Vagina (tissue), 2 donors: Measurements from ENCODE around the gene FCN1. TPM values are rescaled to one million over a fixed set of nuclear protein-coding genes. Genes with fewer than 3 reads are reported as not detected.

Experiments used
- DNase-seq, 2 donors: peaks; one replicate each; pipeline ENCODE4 v3.0.0-alpha.2; 2017; ENCODE audit errors: extremely low spot score in 2 of 2
- H3K27ac ChIP-seq: fragments of 200-600 bp; sonication (generic); one replicate; pipeline ENCODE4 v1.5.1; 2019
- H3K27me3 ChIP-seq: fragments of 200-600 bp; sonication (generic); one replicate; pipeline ENCODE4 v1.5.1; 2019
- H3K36me3 ChIP-seq, 2 donors: fragments of 200-600 bp; sonication (generic); one replicate each; pipeline ENCODE4 v1.5.1; 2017 to 2019
- H3K4me1 ChIP-seq: fragments of 200-600 bp; sonication (generic); one replicate; pipeline ENCODE4 v1.5.1; 2019
- H3K4me3 ChIP-seq, 2 donors: fragments of 200-600 bp; sonication (generic); 1 replicate in 1 of 2; 2 replicates in 1 of 2; pipeline ENCODE4 v1.5.1; 2016 to 2019
- H3K9me3 ChIP-seq: fragments of 200-600 bp; sonication (generic); one replicate; pipeline ENCODE4 v1.5.1; 2019
- CTCF ChIP-seq, 3 experiments: fragments of 450-650 bp in 2 of 3; fragments of 200-600 bp in 1 of 3; sonication (generic) in 1 of 3; IDR thresholded peaks; one replicate each; pipeline ENCODE4 v1.5.1; 2017 to 2019; ENCODE audit warnings: antibody characterized with exemption in 3 of 3, mild to moderate bottlenecking in 2 of 3, moderate library complexity in 2 of 3
- POLR2A ChIP-seq, 2 donors: fragments of 450-650 bp; IDR thresholded peaks; one replicate each; pipeline ENCODE4 v1.6.1; 2017; ENCODE audit warnings: antibody characterized with exemption in 2 of 2, mild to moderate bottlenecking in 2 of 2, moderate library complexity in 2 of 2
- POLR2AphosphoS5 ChIP-seq, 2 donors: sonication (generic); formaldehyde crosslinking; IDR thresholded peaks; one replicate each; pipeline ENCODE4 v1.9.0; 2017; ENCODE audit warnings: antibody characterized with exemption in 2 of 2, mild to moderate bottlenecking in 2 of 2, low read depth in 1 of 2; ENCODE audit not compliant: insufficient read depth in 1 of 2
- intact Hi-C: fragments of 100-400 bp; cut with DNase I; formaldehyde crosslinking; loops from one replicate; pipeline ENCODE4 v1.15.1; 2023
- total RNA-seq: library from RNA; depleted of rRNA; stranded (reverse); fragments of >200 nt; gene quantifications from one replicate; pipeline ENCODE4 v1.2.3, GENCODE V29; 2016

The FCN1 gene
- total RNA-seq, 1 donor from 2014 or later, result 1.7 TPM

DNA sequence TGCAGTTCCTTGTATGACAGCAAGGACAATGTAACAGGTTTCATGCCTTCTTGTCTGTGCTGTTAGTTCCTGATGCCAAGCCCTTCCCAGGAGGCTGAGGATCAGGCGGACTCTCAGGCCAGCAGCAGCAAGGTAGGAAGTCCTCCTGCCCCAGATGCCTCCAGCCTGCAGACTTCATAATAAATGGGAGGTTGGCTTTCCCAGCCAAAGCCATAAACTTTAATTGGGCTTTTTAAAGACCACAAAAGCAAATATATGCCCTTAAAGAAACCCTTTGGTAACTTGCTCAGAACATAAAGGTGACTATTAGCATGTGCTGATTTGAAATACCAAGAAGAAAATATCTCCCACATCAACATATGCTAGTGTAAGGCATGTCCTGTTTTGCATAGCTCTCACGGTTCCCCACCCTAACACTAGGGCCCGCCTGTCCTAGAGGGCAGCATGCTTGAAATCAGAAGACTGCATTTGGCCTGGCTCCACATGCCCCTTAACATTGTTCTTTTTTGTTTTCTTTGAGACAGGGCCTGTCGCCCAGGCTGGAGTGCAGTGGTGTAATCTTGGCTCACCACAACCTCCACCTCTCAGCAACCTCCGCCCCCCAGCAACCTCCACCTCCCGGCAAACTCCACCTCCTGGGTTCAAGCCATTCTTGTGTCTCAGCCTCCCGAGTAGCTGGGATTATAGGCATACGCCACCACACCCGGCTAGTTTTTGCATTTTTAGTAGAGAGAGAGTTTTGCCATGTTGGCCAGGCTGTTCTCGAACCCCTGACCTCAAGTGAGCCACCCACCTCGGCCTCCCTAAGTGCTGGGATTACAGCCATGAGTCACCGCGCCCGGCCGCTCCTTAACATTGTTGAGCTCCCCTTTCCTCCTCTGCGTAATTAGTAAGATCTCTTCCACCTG lies 44.6 kb upstream of the FCN1 start:
- TF ChIP-seq CTCF (IDR thresholded peaks at IDR 0.05) (no peak), POLR2A (IDR thresholded peaks at IDR 0.05) (no peak), POLR2AphosphoS5 (IDR thresholded peaks at IDR 0.05; ENCODE audit: insufficient read depth in 1 of 2, low read depth in 1 of 2) (no peak)

GRCh38 chr9:134961331-134962064 lies 43.8 kb upstream of the FCN1 start:
- Histone ChIP-seq H3K4me3 (no peak overlapping the region), H3K9me3 (no peaks in the 10 kb centered on the region), H3K27ac (no peak overlapping the region), H3K4me1 (no peaks in the 10 kb centered on the region), H3K27me3 (no peaks in the 10 kb centered on the region), H3K36me3 (no peaks in the 10 kb centered on the region)
- no peak for DNase-seq
- TF ChIP-seq CTCF (IDR thresholded peaks at IDR 0.05) (no peak), POLR2AphosphoS5 (IDR thresholded peaks at IDR 0.05; ENCODE audit: insufficient read depth in 1 of 2, low read depth in 1 of 2) (no peak), POLR2A (IDR thresholded peaks at IDR 0.05) (no peak)
- intact Hi-C loops, result no loop called here

More for the DNA sequence above, 44.6 kb upstream of the FCN1 start:
- no peaks in the 10 kb centered on the region for H3K9me3 ChIP-seq
- no peak overlapping the region for H3K4me3 ChIP-seq
- no peaks in the 10 kb centered on the region for H3K27me3 ChIP-seq
- intact Hi-C loops, result no loop called here
- H3K27ac ChIP-seq, result no peak overlapping the region
- DNase-seq, result no peak
- no peaks in the 10 kb centered on the region for H3K36me3 ChIP-seq
- no peaks in the 10 kb centered on the region for H3K4me1 ChIP-seq

DNA sequence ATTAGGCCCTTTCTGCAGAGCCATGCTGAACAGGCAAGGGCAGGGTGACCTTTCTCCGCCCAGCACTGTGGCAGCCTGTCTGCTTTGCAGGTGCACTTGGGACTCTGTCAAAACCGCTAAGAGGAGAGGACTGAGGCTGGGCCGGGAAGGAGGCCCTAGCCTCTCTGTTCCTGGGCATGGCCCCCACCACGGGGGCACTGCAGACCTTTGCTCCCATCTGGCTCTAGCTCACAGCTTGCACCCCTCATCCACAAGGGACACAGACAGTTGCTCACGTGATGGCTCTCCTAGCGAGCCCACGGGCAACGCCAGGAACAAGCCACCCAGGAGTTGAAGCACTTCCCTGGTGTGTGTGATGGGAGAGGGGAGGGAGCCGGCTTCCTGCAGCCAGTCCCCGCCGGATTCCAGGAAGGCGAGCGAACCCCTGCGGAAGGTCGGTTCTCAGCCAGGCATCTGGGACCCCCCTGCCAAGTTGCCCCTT lies 43.0 kb upstream of the FCN1 start:
- intact Hi-C loops, result no loop called here
- H3K27me3 ChIP-seq, result no peaks in the 10 kb centered on the region
- DNase-seq, result no peak
- no peak overlapping the region for H3K4me3 ChIP-seq
- no peaks in the 10 kb centered on the region for H3K36me3 ChIP-seq
- H3K9me3 ChIP-seq, result no peaks in the 10 kb centered on the region
- H3K4me1 ChIP-seq, result no peaks in the 10 kb centered on the region
- no peak for TF ChIP-seq POLR2A (IDR thresholded peaks at IDR 0.05)
- no peak for TF ChIP-seq CTCF (IDR thresholded peaks at IDR 0.05)
- TF ChIP-seq POLR2AphosphoS5 (IDR thresholded peaks at IDR 0.05; ENCODE audit: insufficient read depth in 1 of 2, low read depth in 1 of 2), result no peak
- H3K27ac ChIP-seq, result no peak overlapping the region

DNA sequence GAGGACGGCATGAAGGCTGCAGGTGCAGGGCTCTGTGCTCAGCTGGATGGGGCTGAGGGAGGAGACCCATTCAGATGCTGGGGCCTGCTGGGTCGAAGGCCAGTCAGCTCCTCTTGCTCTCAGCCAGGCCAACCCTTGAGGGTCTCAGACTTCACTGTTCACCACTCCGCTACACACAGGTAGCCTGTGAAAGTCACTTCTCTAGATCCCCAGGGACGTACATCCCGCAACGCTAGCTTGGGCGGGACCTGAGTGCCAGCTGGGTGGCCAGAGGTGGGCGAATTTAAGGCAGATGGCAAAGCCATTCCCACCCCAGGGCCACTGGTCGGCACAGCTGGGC lies 42.2 kb upstream of the FCN1 start:
- no peaks in the 10 kb centered on the region for H3K27me3 ChIP-seq
- H3K27ac ChIP-seq, result no peak overlapping the region
- no peak overlapping the region for H3K4me3 ChIP-seq
- no peaks in the 10 kb centered on the region for H3K36me3 ChIP-seq
- DNase-seq, result no peak
- TF ChIP-seq POLR2AphosphoS5 (IDR thresholded peaks at IDR 0.05; ENCODE audit: insufficient read depth in 1 of 2, low read depth in 1 of 2), result no peak
- TF ChIP-seq CTCF (IDR thresholded peaks at IDR 0.05), result no peak
- TF ChIP-seq POLR2A (IDR thresholded peaks at IDR 0.05), result no peak
- H3K4me1 ChIP-seq, result no peaks in the 10 kb centered on the region
- no peaks in the 10 kb centered on the region for H3K9me3 ChIP-seq
- intact Hi-C loops, result no loop called here
